Activated CD4-positive, alpha-beta T cell treated with anti-CD3 and anti-CD28 coated beads, Interleukin-2, Interleukin-6, amounts not matched to agents 100 ng/mL and 50 ng/mL, durations not matched to agents 16 hours and 8 hours (primary cell): Measurements from ENCODE around the gene MAP7.
"Not testable (repeated sequence)": the region's sequence is repeated elsewhere in the genome, so short reads cannot be mapped to it uniquely, and the experiment has no call there.

ENCODE experiments used
- DNase-seq: peaks from one replicate; pipeline ENCODE4 v3.0.0-alpha.2; 2020

MAP7 gene

GRCh38 chr6:136550330-136551071 lies at the start of gene MAP7:
TSS of gene MAP7 (minus strand) at chr6:136550422. CDS start at chr6:136550408, 14 bp downstream.
- DNase-seq = peak; percentile 64

- no peak for DNase-seq
These were observed 49.2 kb upstream of the MAP7 start for GRCh38 chr6:136599329-136600011.

- DNase-seq = no peak
These were observed 47.8 kb upstream of the MAP7 start for GRCh38 chr6:136598048-136598447.

GRCh38 chr6:136594671-136595070 lies 44.4 kb upstream of the MAP7 start:
- DNase-seq = no peak

GRCh38 chr6:136593748-136594490 lies 43.7 kb upstream of the MAP7 start:
- peak; percentile 83 for DNase-seq

- DNase-seq = no peak
These were observed 42.9 kb upstream of the MAP7 start for GRCh38 chr6:136592930-136593673.

- no peak for DNase-seq
These were observed 41.4 kb upstream of the MAP7 start for GRCh38 chr6:136591617-136592016.

GRCh38 chr6:136590846-136591245 lies 40.6 kb upstream of the MAP7 start:
- not testable (repeated sequence) for DNase-seq

GRCh38 chr6:136587527-136587926 lies 37.3 kb upstream of the MAP7 start:
- DNase-seq = no peak

GRCh38 chr6:136586295-136586694 lies 36.1 kb upstream of the MAP7 start:
- peak; percentile 12 for DNase-seq

- DNase-seq = not testable (repeated sequence)
These were observed 35.3 kb upstream of the MAP7 start for GRCh38 chr6:136585523-136585922.

GRCh38 chr6:136584290-136584689 lies 34.1 kb upstream of the MAP7 start:
- not testable (repeated sequence) for DNase-seq

GRCh38 chr6:136582711-136583471 lies 32.7 kb upstream of the MAP7 start:
- no peak for DNase-seq

- DNase-seq = no peak
These were observed 29.6 kb upstream of the MAP7 start for GRCh38 chr6:136579800-136580199.

GRCh38 chr6:136576821-136577220 lies 26.6 kb upstream of the MAP7 start:
- no peak for DNase-seq

- DNase-seq = no peak
These were observed 21.3 kb upstream of the MAP7 start for GRCh38 chr6:136571496-136571895.

- DNase-seq = no peak
These were observed 20.8 kb upstream of the MAP7 start for GRCh38 chr6:136571065-136571464.

- DNase-seq = no peak
These were observed 17.9 kb upstream of the MAP7 start for GRCh38 chr6:136568129-136568528.

GRCh38 chr6:136567688-136568087 lies 17.5 kb upstream of the MAP7 start:
- no peak for DNase-seq

- DNase-seq = no peak
These were observed 16.6 kb upstream of the MAP7 start for GRCh38 chr6:136566851-136567250.

GRCh38 chr6:136566007-136566487 lies 15.8 kb upstream of the MAP7 start:
- no peak for DNase-seq

GRCh38 chr6:136564180-136564579 lies 14.0 kb upstream of the MAP7 start:
- no peak for DNase-seq
